HG02970 (cell line): ENCODE measurements around the gene TMEM117.
"Not testable (repeated sequence)": the region's sequence is repeated elsewhere in the genome, so short reads cannot be mapped to it uniquely, and the experiment has no call there.

Source experiments
- ATAC-seq: cut with Tn5 transposase; IDR thresholded peaks from one replicate; pipeline ENCODE4 v1.9.1; 2021; ENCODE audit warnings: mild to moderate bottlenecking, moderate library complexity, moderate number of reproducible peaks; ENCODE audit not compliant: unreplicated experiment, low FRiP score

The TMEM117 gene

GRCh38 chr12:44159216-44159615 is 323.3 kb downstream of the TMEM117 start:
- no peak for ATAC-seq

- no peak for ATAC-seq
Observed at GRCh38 chr12:44159862-44160261, 324.0 kb downstream of the TMEM117 start.

- ATAC-seq = no peak
Observed at GRCh38 chr12:44162961-44163360, 327.1 kb downstream of the TMEM117 start.

GRCh38 chr12:44174053-44174452 is 338.2 kb downstream of the TMEM117 start:
- no peak for ATAC-seq

- no peak for ATAC-seq
Observed at GRCh38 chr12:44184499-44185206, 348.8 kb downstream of the TMEM117 start.

- ATAC-seq = peak; percentile 74
Observed at GRCh38 chr12:44193281-44193680, 357.4 kb downstream of the TMEM117 start.

GRCh38 chr12:44195719-44196118 is 359.8 kb downstream of the TMEM117 start:
- ATAC-seq = not testable (repeated sequence)

- ATAC-seq = no peak
Observed at GRCh38 chr12:44206045-44206444, 370.2 kb downstream of the TMEM117 start.

GRCh38 chr12:44217146-44217883 is 381.4 kb downstream of the TMEM117 start:
- ATAC-seq = no peak

- no peak for ATAC-seq
Observed at GRCh38 chr12:44223736-44224135, 387.9 kb downstream of the TMEM117 start.

- ATAC-seq = no peak
Observed at GRCh38 chr12:44224399-44225148, 388.7 kb downstream of the TMEM117 start.

GRCh38 chr12:44225149-44225510 is 389.2 kb downstream of the TMEM117 start:
- no peak for ATAC-seq

- no peak for ATAC-seq
Observed at GRCh38 chr12:44227616-44228015, 391.7 kb downstream of the TMEM117 start.

- ATAC-seq = no peak
Observed at GRCh38 chr12:44229846-44230245, 394.0 kb downstream of the TMEM117 start.

- no peak for ATAC-seq
Observed at GRCh38 chr12:44235674-44236073, 399.8 kb downstream of the TMEM117 start.

GRCh38 chr12:44240186-44240585 is 404.3 kb downstream of the TMEM117 start:
- no peak for ATAC-seq

GRCh38 chr12:44245932-44246331 is 410.1 kb downstream of the TMEM117 start:
- ATAC-seq = no peak

GRCh38 chr12:44246482-44247105 is 410.7 kb downstream of the TMEM117 start:
- ATAC-seq = no peak

- ATAC-seq = no peak
Observed at GRCh38 chr12:44247588-44247987, 411.7 kb downstream of the TMEM117 start.

GRCh38 chr12:44248436-44248835 is 412.6 kb downstream of the TMEM117 start:
- no peak for ATAC-seq

GRCh38 chr12:44250440-44250839 is 414.6 kb downstream of the TMEM117 start:
- not testable (repeated sequence) for ATAC-seq
